Dermis microvascular lymphatic vessel endothelial cell (primary cell): ENCODE results near the gene PRUNE2. TPM values are rescaled to one million over a fixed set of nuclear protein-coding genes. Genes with fewer than 3 reads are reported as not detected.
"Not testable (repeated sequence)": the region's sequence is repeated elsewhere in the genome, so short reads cannot be mapped to it uniquely, and the experiment has no call there.

Experiments
- DNase-seq, 2 donors: peaks; one replicate each; pipeline versions ENCODE4 v3.0.0 to v3.0.0-alpha.2; 2010; ENCODE audit warnings: low read depth in 2 of 2
- total RNA-seq: library from RNA; depleted of rRNA; stranded (reverse); fragments of >200 nt; gene quantifications from 2 replicates; pipeline ENCODE4 v1.2.1, GENCODE V29; 2014

PRUNE2 gene
- total RNA-seq, 1 donor from 2014 or later: 10.8 TPM

GRCh38 chr9:76800901-76801300 lies 105.0 kb downstream of the PRUNE2 start:
- no peak for DNase-seq

- no peak for DNase-seq
Observed at GRCh38 chr9:76799473-76799872, 106.4 kb downstream of the PRUNE2 start.

DNA sequence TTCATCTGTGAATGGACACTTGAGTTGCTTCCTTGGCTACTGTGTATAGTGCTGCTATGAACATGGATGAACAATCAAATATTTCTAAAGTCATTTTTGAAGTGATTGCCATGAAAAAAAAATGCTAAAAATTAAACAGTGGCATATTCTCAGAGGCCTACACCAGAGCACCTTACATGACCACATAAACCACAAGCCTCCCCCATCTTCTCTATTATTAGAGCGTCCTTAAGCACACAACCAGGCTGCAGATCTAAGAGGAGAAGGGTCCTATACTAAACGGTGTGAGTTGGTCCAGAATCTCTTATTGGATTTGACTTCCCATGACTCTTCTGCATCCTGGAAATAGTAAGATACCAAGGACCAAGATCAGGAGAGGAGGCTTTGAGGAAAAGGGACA lies 107.4 kb downstream of the PRUNE2 start:
- DNase-seq: no peak

DNA sequence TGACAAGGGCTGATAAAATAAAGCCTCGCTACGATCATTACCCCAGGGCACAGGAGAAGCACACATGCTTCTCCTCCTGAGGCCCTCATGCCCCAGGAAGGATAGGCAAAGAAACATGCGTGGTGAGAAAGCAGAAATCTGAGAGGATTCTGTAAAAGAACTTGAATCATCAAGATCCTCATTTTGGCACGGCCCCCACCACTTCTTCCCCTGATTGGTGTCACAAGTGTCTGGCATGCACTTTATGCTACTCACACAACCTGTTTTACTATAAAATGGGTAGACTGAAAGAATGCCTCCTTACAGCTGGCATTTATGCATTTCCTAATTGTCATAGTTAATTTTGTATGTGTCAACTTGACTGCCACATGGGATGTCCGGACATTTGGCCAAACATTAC lies 109.6 kb downstream of the PRUNE2 start:
- DNase-seq: no peak

DNA sequence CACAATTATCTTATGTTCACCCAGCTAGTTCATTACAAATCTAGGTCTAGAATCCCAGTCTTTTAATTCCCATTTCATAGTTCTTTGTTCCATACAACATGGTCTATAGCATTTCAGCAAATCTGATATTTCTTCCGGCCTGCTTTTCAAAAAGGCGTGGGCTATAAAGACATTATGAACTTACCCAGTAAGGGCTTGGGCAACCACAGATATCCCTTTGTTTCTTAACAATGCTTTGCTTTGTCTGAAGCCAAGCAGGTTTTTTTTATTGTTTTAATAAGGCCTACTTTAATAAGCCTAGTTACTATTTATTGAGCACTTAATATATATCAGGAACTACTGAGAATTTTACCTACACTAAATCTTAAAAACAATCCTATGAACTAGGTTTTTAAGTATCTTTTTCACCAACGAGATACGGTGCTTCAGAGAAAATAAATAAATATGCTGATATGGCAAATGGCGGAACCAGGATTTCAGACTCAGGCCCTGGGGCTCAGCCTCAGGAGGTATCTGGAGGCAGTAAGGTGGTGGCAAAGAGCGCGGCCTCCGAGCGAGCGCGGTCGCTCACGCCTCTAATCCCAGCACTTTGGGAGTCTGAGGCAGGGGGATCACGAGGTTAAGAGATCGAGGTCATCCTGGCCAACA lies 112.0 kb downstream of the PRUNE2 start:
- no peak for DNase-seq

DNA sequence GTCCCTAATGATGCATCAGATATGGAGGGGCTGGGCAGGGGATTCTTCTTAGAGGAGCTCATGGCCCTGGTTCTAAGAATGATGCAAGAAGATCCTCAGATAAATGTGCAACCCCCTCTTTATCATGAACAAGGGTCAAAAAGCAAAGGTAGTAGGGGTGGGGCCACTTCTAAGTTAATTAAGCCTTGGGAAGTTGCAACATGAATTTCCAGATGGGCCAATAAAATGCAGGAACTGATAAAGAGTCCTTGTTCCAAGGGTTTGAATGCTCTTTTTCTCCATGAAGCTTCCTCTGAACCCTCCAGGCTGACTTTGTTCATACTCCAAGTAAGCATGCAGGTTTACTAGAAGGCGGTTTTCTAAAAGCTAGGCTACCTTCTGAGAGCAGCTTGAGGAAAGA lies 116.1 kb downstream of the PRUNE2 start:
- DNase-seq: no peak

GRCh38 chr9:76787677-76788076 lies 118.2 kb downstream of the PRUNE2 start:
- no peak for DNase-seq

DNA sequence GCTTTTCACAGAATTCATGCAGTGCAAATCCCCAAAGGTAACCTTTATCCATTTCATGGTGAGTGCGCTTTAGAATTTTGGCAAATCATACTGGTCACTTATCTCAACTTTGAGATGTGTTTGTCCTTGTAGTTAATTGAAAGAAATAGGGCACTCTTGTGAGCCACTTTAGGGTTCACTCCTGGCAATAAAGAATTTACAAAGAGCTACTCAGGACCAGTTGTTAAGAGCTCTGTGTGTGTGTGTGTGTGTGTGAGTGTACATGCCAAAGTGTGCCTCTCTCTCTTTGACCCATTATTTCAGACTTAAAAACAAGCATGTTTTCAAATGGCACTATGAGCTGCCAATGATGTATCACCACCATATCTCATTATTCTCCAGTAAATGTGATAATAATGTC lies 120.4 kb downstream of the PRUNE2 start:
- DNase-seq: no peak

DNA sequence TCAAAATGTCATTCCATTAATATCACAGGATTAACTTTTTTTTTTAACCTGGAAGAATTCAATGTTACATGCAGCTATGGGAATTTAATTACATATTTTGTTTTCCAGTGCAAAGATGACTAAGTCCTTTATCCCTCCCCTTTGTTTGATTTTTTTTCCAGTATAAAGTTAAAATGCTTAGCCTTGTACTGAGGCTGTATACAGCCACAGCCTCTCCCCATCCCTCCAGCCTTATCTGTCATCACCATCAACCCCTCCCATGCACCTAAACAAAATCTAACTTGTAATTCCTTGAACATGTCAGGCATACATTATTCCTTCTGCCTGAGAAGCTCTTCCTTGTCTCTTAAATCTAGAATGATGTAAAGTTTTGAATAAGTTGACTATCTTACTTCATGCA lies 121.0 kb downstream of the PRUNE2 start:
- no peak for DNase-seq

DNA sequence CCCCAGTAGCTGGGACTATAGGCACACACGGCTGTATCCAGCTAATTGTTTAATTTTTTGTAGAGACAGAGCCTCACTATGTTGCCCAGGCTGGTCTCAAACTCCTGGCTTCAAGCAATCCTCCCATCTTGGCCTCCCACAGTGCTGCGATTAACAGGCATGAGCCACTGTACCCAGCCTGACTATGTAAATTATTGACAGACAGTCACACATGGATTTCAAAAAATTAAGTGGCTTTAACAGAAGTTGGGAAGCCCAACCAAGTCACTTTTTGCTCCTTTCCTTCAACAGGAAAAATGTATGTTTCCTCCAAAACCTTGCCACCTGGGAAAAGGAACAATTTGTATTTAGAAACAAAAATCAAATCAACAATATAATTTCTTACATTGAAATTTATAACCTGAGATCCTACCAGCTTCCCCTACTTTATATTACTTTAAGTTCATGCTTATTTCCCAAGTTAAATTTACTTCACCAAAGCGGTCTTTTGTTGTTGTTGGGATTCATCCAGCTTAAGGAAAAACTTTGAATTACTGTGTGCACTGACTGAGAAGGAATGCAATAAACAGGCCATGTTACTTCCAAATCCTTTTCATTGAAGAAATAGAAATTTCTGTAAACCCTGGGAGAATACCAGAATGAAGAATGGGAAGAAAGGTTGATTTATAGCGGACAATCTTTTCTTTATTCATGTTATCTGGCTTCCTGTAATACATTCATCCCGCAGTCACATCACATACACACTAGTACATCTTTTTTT lies 133.0 kb downstream of the PRUNE2 start:
- no peak for DNase-seq

GRCh38 chr9:76766126-76766525 lies 139.8 kb downstream of the PRUNE2 start:
- no peak for DNase-seq

GRCh38 chr9:76764138-76764537 lies 141.8 kb downstream of the PRUNE2 start, which contains the start of gene PCA3:
PCA3 (plus strand) TSS chr9:76764438.
- no peak for DNase-seq

GRCh38 chr9:76761448-76761847 lies 144.5 kb downstream of the PRUNE2 start:
- peak; percentile 1 to 3 for DNase-seq

GRCh38 chr9:76759732-76760131 lies 146.2 kb downstream of the PRUNE2 start:
- no peak for DNase-seq

- DNase-seq: no peak
Observed at GRCh38 chr9:76758476-76758875, 147.4 kb downstream of the PRUNE2 start.

GRCh38 chr9:76756941-76757673 lies 148.8 kb downstream of the PRUNE2 start:
- no peak for DNase-seq

GRCh38 chr9:76756268-76756640 lies 149.7 kb downstream of the PRUNE2 start:
- no peak for DNase-seq

- DNase-seq: no peak
Observed at GRCh38 chr9:76751001-76751400, 154.9 kb downstream of the PRUNE2 start.

DNA sequence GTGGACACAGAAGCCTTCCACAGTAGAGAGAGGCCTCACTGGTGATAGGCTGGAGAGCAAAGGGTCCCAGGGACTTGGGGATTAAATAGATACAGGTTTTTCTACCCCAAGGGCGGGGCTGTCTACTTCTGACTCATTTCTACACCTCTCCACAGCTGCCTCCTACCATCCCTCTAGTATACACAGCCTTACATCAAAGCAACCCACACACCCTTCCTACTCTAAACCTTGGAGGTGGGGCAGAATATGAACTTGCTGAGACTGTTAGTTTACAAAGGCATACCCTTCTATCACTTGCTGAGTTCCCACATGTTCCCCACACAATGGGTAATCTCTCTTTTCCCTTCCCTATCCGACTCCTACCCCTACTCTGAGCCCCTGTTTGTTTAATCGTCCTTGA lies 161.6 kb downstream of the PRUNE2 start:
- DNase-seq: no peak

GRCh38 chr9:76743931-76744330 lies 162.0 kb downstream of the PRUNE2 start:
- no peak for DNase-seq

- DNase-seq: not testable (repeated sequence)
Observed at GRCh38 chr9:76742890-76743289, 163.0 kb downstream of the PRUNE2 start.

DNA sequence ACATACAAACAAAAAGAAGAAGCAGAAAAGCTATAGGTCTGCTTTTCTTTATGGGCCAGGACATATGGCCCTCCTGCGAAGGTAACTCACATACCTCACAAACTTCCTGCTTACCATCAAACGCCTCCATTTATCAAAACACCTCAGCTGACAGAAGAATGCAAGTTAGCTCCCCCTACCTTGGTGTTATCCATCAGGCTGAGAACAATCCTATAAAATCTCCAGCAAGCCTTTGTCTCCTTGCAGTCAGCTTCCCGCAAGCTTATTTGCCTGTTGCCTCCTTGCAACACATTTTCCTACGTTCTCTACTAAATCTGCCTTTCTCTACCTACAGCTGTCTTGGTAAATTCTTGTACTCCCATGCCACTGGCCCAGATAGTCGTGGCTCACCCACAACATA lies 164.4 kb downstream of the PRUNE2 start:
- no peak for DNase-seq

- DNase-seq: no peak
Observed at GRCh38 chr9:76738402-76738801, 167.5 kb downstream of the PRUNE2 start.
